ENCODE results near the gene POLG2. TPM values are rescaled to one million over a fixed set of nuclear protein-coding genes. Genes with fewer than 3 reads are reported as not detected.
"Not testable (repeated sequence)": the region's sequence is repeated elsewhere in the genome, so short reads cannot be mapped to it uniquely, and the experiment has no call there.

POLG2 gene
- total RNA-seq, 6 experiments from 2014 or later = 6.5 to 11.8 (median 7.3) TPM

DNA sequence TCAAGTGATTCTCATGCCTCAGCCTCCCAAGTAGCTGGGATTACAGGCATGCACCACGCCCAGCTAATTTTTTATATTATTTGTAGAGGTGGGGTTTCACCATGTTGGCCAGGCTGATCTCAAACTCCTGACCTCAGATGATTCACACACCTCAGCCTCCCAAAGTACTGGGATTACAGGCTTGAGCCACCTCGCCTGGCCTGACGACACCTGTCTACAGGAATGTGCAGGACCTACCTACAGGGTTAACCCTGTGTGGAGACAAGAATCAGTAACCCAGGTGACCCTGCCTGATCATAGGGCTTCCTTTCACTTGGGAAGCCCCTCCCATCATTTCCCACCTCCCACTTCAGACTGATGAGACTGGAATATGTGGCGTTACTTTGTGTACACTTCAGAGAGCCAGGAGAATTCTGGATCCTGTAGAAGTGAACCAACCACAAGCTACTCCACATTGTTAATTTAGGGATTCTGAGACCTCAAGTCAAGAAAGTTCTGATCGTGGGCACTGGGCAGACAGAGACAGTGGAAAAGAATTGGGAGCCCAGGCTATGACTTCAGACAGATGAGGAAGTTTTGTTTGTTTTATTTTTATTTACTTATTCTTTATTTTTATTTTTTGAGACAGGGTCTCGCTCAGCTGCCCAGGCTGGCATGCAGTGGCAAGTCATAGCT lies 53.6 kb downstream of the POLG2 start:
- Mint-ChIP-seq H3K27me3 (ENCODE audit: insufficient read depth) (peaks cover 7% of the 10 kb centered on the region), H3K4me1 (ENCODE audit: low read depth) (peaks cover 12% of the 10 kb centered on the region), H3K36me3 (ENCODE audit: low read depth) (peaks cover 12% of the 10 kb centered on the region), H3K4me3 (no peak overlapping the region), H3K9me3 (peaks cover 19% of the 10 kb centered on the region), H3K27ac (no peak overlapping the region)
- DNase-seq = no peak
- TF ChIP-seq, protein P1, sequence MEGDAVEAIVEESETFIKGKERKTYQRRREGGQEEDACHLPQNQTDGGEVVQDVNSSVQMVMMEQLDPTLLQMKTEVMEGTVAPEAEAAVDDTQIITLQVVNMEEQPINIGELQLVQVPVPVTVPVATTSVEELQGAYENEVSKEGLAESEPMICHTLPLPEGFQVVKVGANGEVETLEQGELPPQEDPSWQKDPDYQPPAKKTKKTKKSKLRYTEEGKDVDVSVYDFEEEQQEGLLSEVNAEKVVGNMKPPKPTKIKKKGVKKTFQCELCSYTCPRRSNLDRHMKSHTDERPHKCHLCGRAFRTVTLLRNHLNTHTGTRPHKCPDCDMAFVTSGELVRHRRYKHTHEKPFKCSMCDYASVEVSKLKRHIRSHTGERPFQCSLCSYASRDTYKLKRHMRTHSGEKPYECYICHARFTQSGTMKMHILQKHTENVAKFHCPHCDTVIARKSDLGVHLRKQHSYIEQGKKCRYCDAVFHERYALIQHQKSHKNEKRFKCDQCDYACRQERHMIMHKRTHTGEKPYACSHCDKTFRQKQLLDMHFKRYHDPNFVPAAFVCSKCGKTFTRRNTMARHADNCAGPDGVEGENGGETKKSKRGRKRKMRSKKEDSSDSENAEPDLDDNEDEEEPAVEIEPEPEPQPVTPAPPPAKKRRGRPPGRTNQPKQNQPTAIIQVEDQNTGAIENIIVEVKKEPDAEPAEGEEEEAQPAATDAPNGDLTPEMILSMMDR (IDR thresholded peaks at IDR 0.05) = no peak

GRCh38 chr17:64442541-64442971 lies 54.3 kb downstream of the POLG2 start:
- Mint-ChIP-seq H3K27me3 (ENCODE audit: insufficient read depth) (peaks cover 5% of the 10 kb centered on the region), H3K36me3 (ENCODE audit: low read depth) (peaks cover 17% of the 10 kb centered on the region), H3K4me1 (ENCODE audit: low read depth) (peaks cover 12% of the 10 kb centered on the region), H3K27ac (peak overlapping the region; percentile 84), H3K9me3 (peaks cover 26% of the 10 kb centered on the region), H3K4me3 (peak overlapping the region; percentile 72; the same call in 1 of the 2 replicates)
- no peak for DNase-seq
- TF ChIP-seq, protein P1 (IDR thresholded peaks at IDR 0.05) = no peak

DNA sequence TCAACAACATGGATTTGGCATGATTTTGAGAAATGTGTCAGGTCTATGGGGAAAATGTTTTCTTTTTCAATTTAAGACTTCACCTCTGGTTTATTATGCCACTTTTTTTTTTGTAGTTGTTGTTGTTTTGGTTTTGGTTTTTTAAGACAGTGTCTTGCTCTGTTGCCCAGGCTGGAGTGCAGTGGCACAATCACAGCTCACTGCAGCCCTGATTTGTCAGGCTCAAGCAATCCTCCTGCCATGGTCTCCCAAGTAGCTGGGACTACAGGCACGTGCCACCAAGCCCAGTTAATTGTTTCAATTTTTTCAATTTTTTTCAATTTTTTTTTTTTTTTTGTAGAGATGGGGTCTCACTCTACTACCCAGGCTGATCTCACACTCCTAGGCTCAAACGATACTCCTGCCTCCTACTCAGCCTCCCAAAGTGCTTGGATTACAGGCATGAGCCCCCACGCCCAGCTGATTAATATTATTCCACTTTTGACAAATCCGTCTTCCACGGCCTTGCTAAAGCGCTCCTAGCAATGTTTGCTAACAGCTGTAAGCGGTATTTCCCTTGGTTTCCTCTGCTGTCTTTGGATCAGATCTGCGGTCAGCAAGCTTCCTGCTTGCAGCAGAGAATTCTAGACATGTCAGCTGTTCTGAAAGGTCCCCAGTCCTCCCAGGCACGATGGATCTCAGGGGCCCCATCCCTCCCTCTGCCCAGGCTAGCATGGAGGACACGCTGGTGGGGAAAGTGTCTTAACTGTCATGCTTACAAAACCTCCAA lies 54.9 kb downstream of the POLG2 start:
- Mint-ChIP-seq H3K36me3 (ENCODE audit: low read depth) (peaks cover 23% of the 10 kb centered on the region), H3K4me1 (ENCODE audit: low read depth) (peaks cover 12% of the 10 kb centered on the region), H3K27me3 (ENCODE audit: insufficient read depth) (peaks cover 5% of the 10 kb centered on the region), H3K27ac (peak overlapping the region; percentile 84), H3K4me3 (peak overlapping the region; percentile 72), H3K9me3 (peaks cover 32% of the 10 kb centered on the region)
- peak; percentile 25 for DNase-seq
- TF ChIP-seq, protein P1 (IDR thresholded peaks at IDR 0.05) = no peak

- no peak overlapping the region for H3K27ac Mint-ChIP-seq
- peaks cover 12% of the 10 kb centered on the region for H3K4me1 Mint-ChIP-seq (ENCODE audit: low read depth)
- H3K36me3 Mint-ChIP-seq (ENCODE audit: low read depth) = peaks cover 25% of the 10 kb centered on the region
- peaks cover 35% of the 10 kb centered on the region for H3K9me3 Mint-ChIP-seq
- peaks cover 3% of the 10 kb centered on the region for H3K27me3 Mint-ChIP-seq (ENCODE audit: insufficient read depth)
- no peak overlapping the region for H3K4me3 Mint-ChIP-seq
- DNase-seq = no peak
- TF ChIP-seq, protein P1 (IDR thresholded peaks at IDR 0.05) = no peak
Measured at GRCh38 chr17:64439956-64440355, 56.9 kb downstream of the POLG2 start.

DNA sequence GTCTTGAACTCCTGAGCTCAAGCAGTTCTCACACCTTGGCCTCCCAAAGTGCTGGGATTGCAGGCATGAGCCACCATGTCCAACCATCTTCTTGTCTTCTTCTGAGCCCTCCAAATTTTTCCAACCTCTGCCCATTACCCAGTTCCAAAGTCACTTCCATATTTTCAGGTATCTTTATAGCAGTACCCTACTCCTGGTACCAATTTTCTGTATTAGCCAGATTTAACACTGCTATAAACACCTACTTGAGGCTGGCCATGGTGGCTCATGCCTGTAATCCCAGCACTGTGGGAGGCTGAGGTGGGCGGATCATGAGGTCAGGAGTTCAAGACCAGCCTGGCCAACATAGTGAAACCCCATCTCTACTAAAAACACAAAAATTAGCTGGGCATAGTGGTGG lies 57.3 kb downstream of the POLG2 start:
- not testable (repeated sequence) for H3K4me3 Mint-ChIP-seq; H3K27ac Mint-ChIP-seq; H3K27me3 Mint-ChIP-seq (ENCODE audit: insufficient read depth); DNase-seq
- peaks cover 35% of the 10 kb centered on the region for H3K9me3 Mint-ChIP-seq
- peaks cover 25% of the 10 kb centered on the region for H3K36me3 Mint-ChIP-seq (ENCODE audit: low read depth)
- peaks cover 12% of the 10 kb centered on the region for H3K4me1 Mint-ChIP-seq (ENCODE audit: low read depth)
